HCT116 (cell line): ENCODE data around the gene UBE2N. TPM values are rescaled to one million over a fixed set of nuclear protein-coding genes. Genes with fewer than 3 reads are reported as not detected.
"Not testable (repeated sequence)": the region's sequence is repeated elsewhere in the genome, so short reads cannot be mapped to it uniquely, and the experiment has no call there.

Source experiments
- ATAC-seq: fragments of 200-7000 bp; cut with Tn5 transposase; 2 replicates; pipeline ENCODE4 v1.9.1; 2020; ENCODE audit warnings: mild to moderate bottlenecking, moderate library complexity
- BruUV-seq: library from RNA; stranded (reverse); fragments of 400-500 nt; replicated peaks from 2 replicates; lab custom pipeline; 2021; lab: Mats Ljungman, UMichigan
- CTCF ChIA-PET: fragments of 300-600 bp; sonication (Branson Sonifier 250); formaldehyde crosslinking; loops from one replicate; lab custom pipeline; 2021; ENCODE audit warnings: antibody characterized with exemption; lab: Charles Lee
- POLR2A ChIA-PET: fragments of 300-600, 350-600 bp; sonication (Branson Sonifier 250); formaldehyde crosslinking; loops from one replicate; lab custom pipeline; 2021; ENCODE audit warnings: antibody characterized with exemption; lab: Charles Lee
- RAD21 ChIA-PET, 2 experiments: fragments of 300-600 bp; sonication (Branson Sonifier 250); formaldehyde crosslinking; loops; one replicate each; lab custom pipeline; 2023; ENCODE audit warnings: low total read pairs in 2 of 2; ENCODE audit not compliant: uncharacterized antibody in 2 of 2, unreplicated experiment in 2 of 2, low non-redundant PET in 1 of 2; lab: Charles Lee
- DNase-seq: peaks from one replicate; pipeline ENCODE4 v3.0.0-alpha.2; 2010; ENCODE audit warnings: low read depth, low spot score
- H2AFZ ChIP-seq: fragments of 200-600 bp; shearing (Covaris generic), sonication (generic); 2 replicates; pipeline ENCODE4 v1.6.1; 2017; ENCODE audit warnings: low read depth, mixed run types, mixed read lengths, antibody characterized with exemption, low read length; ENCODE audit not compliant: poor library complexity, severe bottlenecking
- H3K27ac ChIP-seq: 2 replicates; pipeline ENCODE4 v1.5.1; 2012; ENCODE audit warnings: low read depth, low read length
- H3K27me3 ChIP-seq: fragments of 200-600 bp; sonication (generic); 2 replicates; pipeline ENCODE4 v1.6.1; 2016; ENCODE audit warnings: mixed run types, low read length, mixed read lengths; ENCODE audit not compliant: insufficient read depth
- H3K36me3 ChIP-seq, 2 experiments: fragments of 200-500 bp in 1 of 2; fragments of 200-600 bp in 1 of 2; sonication (Bioruptor generic) in 1 of 2; sonication (generic) in 1 of 2; 2 replicates each; pipeline versions ENCODE4 v1.5.1 to v1.6.1; 2014 to 2016; ENCODE audit warnings: low read length in 2 of 2, inconsistent platforms in 1 of 2, mixed read lengths in 1 of 2, mixed run types in 1 of 2; ENCODE audit not compliant: insufficient read depth in 2 of 2, control insufficient read depth in 1 of 2
- H3K4me1 ChIP-seq, 2 experiments: fragments of 200-600 bp in 1 of 2; sonication (generic) in 1 of 2; 2 replicates each; pipeline versions ENCODE4 v1.5.1 to v1.6.1; 2012 to 2017; ENCODE audit warnings: low read length in 2 of 2, inconsistent platforms in 1 of 2, mild to moderate bottlenecking in 1 of 2, mixed read lengths in 1 of 2, mixed run types in 1 of 2, moderate library complexity in 1 of 2; ENCODE audit not compliant: insufficient read depth in 2 of 2, control insufficient read depth in 1 of 2
- H3K4me2 ChIP-seq: fragments of 200-600 bp; sonication (generic); 2 replicates; pipeline ENCODE4 v1.6.1; 2017; ENCODE audit warnings: mixed run types, low read length, mixed read lengths
- H3K4me3 ChIP-seq, 2 experiments: fragments of 200-600 bp in 1 of 2; sonication (generic) in 1 of 2; replicated peaks in 1 of 2; 2 replicates each; pipeline ENCODE4 v1.5.1; 2011 to 2016; ENCODE audit warnings: low read length in 2 of 2, control low read depth in 1 of 2, low read depth in 1 of 2, mild to moderate bottlenecking in 1 of 2, mixed read lengths in 1 of 2, mixed run types in 1 of 2
- H3K79me2 ChIP-seq: fragments of 200-600 bp; sonication (generic); 2 replicates; pipeline ENCODE4 v1.6.1; 2017; ENCODE audit warnings: mild to moderate bottlenecking, mixed run types, low read length, moderate library complexity, mixed read lengths; ENCODE audit not compliant: insufficient read depth
- H3K9ac ChIP-seq: fragments of 200-600 bp; sonication (generic); 2 replicates; pipeline ENCODE4 v1.6.1; 2016; ENCODE audit warnings: low read length, mixed read lengths
- H3K9me2 ChIP-seq: fragments of 200-600 bp; sonication (generic), shearing (Covaris generic); 2 replicates; pipeline ENCODE4 v1.6.1; 2017; ENCODE audit warnings: mixed run types, mild to moderate bottlenecking, moderate library complexity; ENCODE audit not compliant: insufficient read depth
- H3K9me3 ChIP-seq, 2 experiments: fragments of 200-500 bp in 1 of 2; fragments of 200-600 bp in 1 of 2; sonication (Bioruptor generic) in 1 of 2; sonication (generic) in 1 of 2; 2 replicates each; pipeline ENCODE4 v1.6.1; 2014 to 2017; ENCODE audit warnings: low read length in 2 of 2, mixed read lengths in 2 of 2, inconsistent platforms in 1 of 2, low read depth in 1 of 2, mild to moderate bottlenecking in 1 of 2, mixed run types in 1 of 2, moderate library complexity in 1 of 2; ENCODE audit not compliant: control insufficient read depth in 1 of 2, insufficient read depth in 1 of 2
- H4K20me1 ChIP-seq: fragments of 200-600 bp; sonication (generic), shearing (Covaris generic); 2 replicates; pipeline ENCODE4 v1.6.1; 2017; ENCODE audit warnings: mixed run types, mild to moderate bottlenecking, moderate library complexity; ENCODE audit not compliant: insufficient read depth
- CBX3 ChIP-seq: IDR thresholded peaks from 2 replicates; pipeline ENCODE4 v1.6.1; 2012; ENCODE audit warnings: low read depth
- CEBPB ChIP-seq: IDR thresholded peaks from 2 replicates; pipeline ENCODE4 v1.6.1; 2012; ENCODE audit warnings: low read depth
- ELF1 ChIP-seq: IDR thresholded peaks from 2 replicates; pipeline ENCODE4 v1.6.1; 2012; ENCODE audit warnings: low read depth, borderline replicate concordance
- EZH2 ChIP-seq: fragments of 200-600 bp; sonication (generic); IDR thresholded peaks from 2 replicates; pipeline ENCODE4 v1.6.1; 2017; ENCODE audit warnings: antibody characterized with exemption, mixed run types
- EZH2phosphoT487 ChIP-seq: fragments of 200-600 bp; IDR thresholded peaks from 2 replicates; pipeline ENCODE4 v1.6.1; 2018; ENCODE audit warnings: antibody characterized with exemption, borderline replicate concordance
- FOSL1 ChIP-seq: IDR thresholded peaks from 2 replicates; pipeline ENCODE4 v1.6.1; 2012; ENCODE audit warnings: low read depth
- JUND ChIP-seq: IDR thresholded peaks from 2 replicates; pipeline ENCODE4 v1.6.1; 2012
- MAX ChIP-seq: IDR thresholded peaks from 2 replicates; pipeline ENCODE4 v1.6.1; 2012
- POLR2A ChIP-seq: IDR thresholded peaks from 2 replicates; pipeline ENCODE4 v1.7.0; 2011; ENCODE audit warnings: borderline replicate concordance; ENCODE audit not compliant: insufficient read depth, insufficient read length; ENCODE audit errors: extremely low read depth
- POLR2AphosphoS5 ChIP-seq: IDR thresholded peaks from 2 replicates; pipeline ENCODE4 v1.6.1; 2011; ENCODE audit warnings: mild to moderate bottlenecking, low read depth, low read length, moderate library complexity
- SIN3A ChIP-seq: IDR thresholded peaks from 2 replicates; pipeline ENCODE4 v1.6.1; 2012; ENCODE audit warnings: low read depth
- SP1 ChIP-seq: IDR thresholded peaks from 2 replicates; pipeline ENCODE4 v1.6.1; 2012; ENCODE audit warnings: low read depth
- SRF ChIP-seq: IDR thresholded peaks from 2 replicates; pipeline ENCODE4 v1.6.1; 2012; ENCODE audit warnings: low read depth
- TCF7L2 ChIP-seq: IDR thresholded peaks from 2 replicates; pipeline ENCODE4 v1.7.0; 2011; ENCODE audit warnings: borderline replicate concordance, inconsistent platforms; ENCODE audit not compliant: insufficient read depth, insufficient read length; ENCODE audit errors: extremely low read depth
- YY1 ChIP-seq: IDR thresholded peaks from 2 replicates; pipeline ENCODE4 v1.6.1; 2011; ENCODE audit warnings: low read length, low read depth, moderate library complexity, mild to moderate bottlenecking; ENCODE audit not compliant: insufficient replicate concordance; ENCODE audit errors: extremely low read depth
- ZFX ChIP-seq: fragments of 450-650 bp; IDR thresholded peaks from 2 replicates; pipeline ENCODE4 v1.6.1; 2017
- ZNF274 ChIP-seq: fragments of 200-500 bp; sonication (Bioruptor generic); IDR thresholded peaks from 2 replicates; pipeline ENCODE4 v1.6.1; 2014; ENCODE audit warnings: mild to moderate bottlenecking, low read depth, low read length, inconsistent platforms
- intact Hi-C: fragments of 100-400 bp; cut with micrococcal nuclease; formaldehyde crosslinking; loops from 2 replicates; pipeline ENCODE4 v1.10.0; 2022
- total RNA-seq: library from RNA; stranded (reverse); gene quantifications from one replicate; pipeline ENCODE4 v1.2.1, GENCODE V29; 2021; ENCODE audit not compliant: unreplicated experiment
- TF ChIP-seq, protein P1 (sequence below), 3 experiments: fragments of 200-600 bp in 1 of 3; sonication (generic) in 1 of 3; IDR thresholded peaks in 2 of 3; conservative IDR thresholded peaks in 1 of 3; 2 replicates each; pipeline ENCODE4 v1.5.1; 2012 to 2017; ENCODE audit warnings: low read depth in 2 of 3, low read length in 2 of 3, antibody characterized with exemption in 1 of 3, borderline replicate concordance in 1 of 3, control low read depth in 1 of 3, mild to moderate bottlenecking in 1 of 3, mixed read lengths in 1 of 3, mixed run types in 1 of 3, moderate library complexity in 1 of 3; ENCODE audit not compliant: insufficient read depth in 1 of 3
- TF ChIP-seq, protein P2 (sequence below): IDR thresholded peaks from 2 replicates; pipeline ENCODE4 v1.6.1; 2011; ENCODE audit warnings: mild to moderate bottlenecking, low read length, moderate library complexity; ENCODE audit not compliant: insufficient replicate concordance; ENCODE audit errors: extremely low read depth

The UBE2N gene
- total RNA-seq, 1 experiment from 2014 or later, result 140 TPM

DNA sequence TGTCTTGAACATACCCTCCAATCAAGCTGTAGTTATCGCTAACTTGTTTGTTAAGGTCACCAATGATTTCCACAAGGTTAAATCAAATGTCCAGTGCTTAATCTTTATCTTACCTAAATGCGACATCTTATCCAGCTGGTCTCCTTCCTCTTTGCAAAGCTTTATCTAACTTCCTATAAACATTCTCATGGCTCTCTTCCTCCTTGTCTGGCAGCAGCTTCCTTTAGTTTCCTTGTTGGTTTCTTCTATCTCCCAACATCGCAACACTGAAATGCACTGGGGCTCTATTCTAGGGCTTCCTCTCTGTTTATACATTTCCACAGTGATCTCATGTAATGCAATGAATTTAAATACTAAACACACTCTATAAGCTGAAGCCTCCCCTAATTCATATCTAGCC lies 28.7 kb downstream of the UBE2N start:
- TF ChIP-seq, protein P1, sequence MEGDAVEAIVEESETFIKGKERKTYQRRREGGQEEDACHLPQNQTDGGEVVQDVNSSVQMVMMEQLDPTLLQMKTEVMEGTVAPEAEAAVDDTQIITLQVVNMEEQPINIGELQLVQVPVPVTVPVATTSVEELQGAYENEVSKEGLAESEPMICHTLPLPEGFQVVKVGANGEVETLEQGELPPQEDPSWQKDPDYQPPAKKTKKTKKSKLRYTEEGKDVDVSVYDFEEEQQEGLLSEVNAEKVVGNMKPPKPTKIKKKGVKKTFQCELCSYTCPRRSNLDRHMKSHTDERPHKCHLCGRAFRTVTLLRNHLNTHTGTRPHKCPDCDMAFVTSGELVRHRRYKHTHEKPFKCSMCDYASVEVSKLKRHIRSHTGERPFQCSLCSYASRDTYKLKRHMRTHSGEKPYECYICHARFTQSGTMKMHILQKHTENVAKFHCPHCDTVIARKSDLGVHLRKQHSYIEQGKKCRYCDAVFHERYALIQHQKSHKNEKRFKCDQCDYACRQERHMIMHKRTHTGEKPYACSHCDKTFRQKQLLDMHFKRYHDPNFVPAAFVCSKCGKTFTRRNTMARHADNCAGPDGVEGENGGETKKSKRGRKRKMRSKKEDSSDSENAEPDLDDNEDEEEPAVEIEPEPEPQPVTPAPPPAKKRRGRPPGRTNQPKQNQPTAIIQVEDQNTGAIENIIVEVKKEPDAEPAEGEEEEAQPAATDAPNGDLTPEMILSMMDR (IDR thresholded peaks at IDR 0.05 in 2 of 3, conservative IDR thresholded peaks at IDR 0.05 in 1 of 3; ENCODE audit: borderline replicate concordance in 1 of 3, insufficient read depth in 1 of 3, low read depth in 2 of 3, low read length in 2 of 3), result no peak
- TF ChIP-seq TCF7L2, result no peak
- no peak for TF ChIP-seq POLR2A
- no peak for TF ChIP-seq SIN3A
- TF ChIP-seq SRF, result no peak
- TF ChIP-seq EZH2, result no peak
- TF ChIP-seq CEBPB, result no peak
- no peak for TF ChIP-seq ZFX
- TF ChIP-seq SP1, result no peak
- no peak for TF ChIP-seq EZH2phosphoT487
- TF ChIP-seq, protein P2, sequence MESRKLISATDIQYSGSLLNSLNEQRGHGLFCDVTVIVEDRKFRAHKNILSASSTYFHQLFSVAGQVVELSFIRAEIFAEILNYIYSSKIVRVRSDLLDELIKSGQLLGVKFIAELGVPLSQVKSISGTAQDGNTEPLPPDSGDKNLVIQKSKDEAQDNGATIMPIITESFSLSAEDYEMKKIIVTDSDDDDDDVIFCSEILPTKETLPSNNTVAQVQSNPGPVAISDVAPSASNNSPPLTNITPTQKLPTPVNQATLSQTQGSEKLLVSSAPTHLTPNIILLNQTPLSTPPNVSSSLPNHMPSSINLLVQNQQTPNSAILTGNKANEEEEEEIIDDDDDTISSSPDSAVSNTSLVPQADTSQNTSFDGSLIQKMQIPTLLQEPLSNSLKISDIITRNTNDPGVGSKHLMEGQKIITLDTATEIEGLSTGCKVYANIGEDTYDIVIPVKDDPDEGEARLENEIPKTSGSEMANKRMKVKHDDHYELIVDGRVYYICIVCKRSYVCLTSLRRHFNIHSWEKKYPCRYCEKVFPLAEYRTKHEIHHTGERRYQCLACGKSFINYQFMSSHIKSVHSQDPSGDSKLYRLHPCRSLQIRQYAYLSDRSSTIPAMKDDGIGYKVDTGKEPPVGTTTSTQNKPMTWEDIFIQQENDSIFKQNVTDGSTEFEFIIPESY, result no peak
- no peak for TF ChIP-seq JUND
- TF ChIP-seq MAX, result no peak
- no peak for TF ChIP-seq ZNF274
- no peak for TF ChIP-seq POLR2AphosphoS5
- no peak for TF ChIP-seq FOSL1
- TF ChIP-seq YY1, result no peak
- TF ChIP-seq CBX3, result no peak
- no peak for TF ChIP-seq ELF1
- TF ChIP-seq, all 23 proteins: peak for 0
- Histone ChIP-seq H3K9me2 (no peaks in the 10 kb centered on the region), H3K9me3 (no peaks in the 10 kb centered on the region), H3K4me2 (no peak overlapping the region), H3K4me1 (no peaks in the 10 kb centered on the region), H3K27ac (no peak overlapping the region), H2AFZ (no peak overlapping the region), H3K4me3 (no peak overlapping the region), H3K79me2 (peaks cover 91% of the 10 kb centered on the region), H4K20me1 (peaks cover 36% of the 10 kb centered on the region; the same call in 1 of the 2 replicates), H3K36me3 (peaks cover 9 to 17% of the 10 kb centered on the region in 2 experiments; a peak in 3 of 4 replicates), H3K27me3 (no peaks in the 10 kb centered on the region), H3K9ac (no peak overlapping the region)
- intact Hi-C loops, result no loop called here
- ChIA-PET RAD21 (no interaction called here), CTCF (no interaction called here), POLR2A (no interaction called here)
- DNase-seq, result no peak
- BruUV-seq, result no TSS peak
- no peak for ATAC-seq

- Histone ChIP-seq H3K79me2 (peaks cover 84% of the 10 kb centered on the region), H3K36me3 (peaks cover 12 to 17% of the 10 kb centered on the region in 2 experiments; a peak in 3 of 4 replicates), H4K20me1 (peaks cover 32% of the 10 kb centered on the region; the same call in 1 of the 2 replicates)
- H3K27ac ChIP-seq, H3K4me1 ChIP-seq, H3K27me3 ChIP-seq, H3K9ac ChIP-seq, H3K4me2 ChIP-seq, RAD21 ChIA-PET, intact Hi-C loops, H3K9me2 ChIP-seq, H3K4me3 ChIP-seq, BruUV-seq, POLR2A ChIA-PET, CTCF ChIA-PET, H2AFZ ChIP-seq, ATAC-seq, DNase-seq, H3K9me3 ChIP-seq: not testable (repeated sequence)
These were observed 29.4 kb downstream of the UBE2N start for GRCh38 chr12:93412396-93412795.
